ENCODE results near the gene SARS1.
"Not testable (repeated sequence)": the region's sequence is repeated elsewhere in the genome, so short reads cannot be mapped to it uniquely, and the experiment has no call there.

The SARS1 gene

GRCh38 chr1:109193653-109194590 is 19.8 kb upstream of the SARS1 start:
- no peak for DNase-seq

GRCh38 chr1:109197158-109198042 is 16.3 kb upstream of the SARS1 start:
- DNase-seq: no peak

- no peak for DNase-seq
Observed at GRCh38 chr1:109198043-109198695, 15.5 kb upstream of the SARS1 start.

- no peak for DNase-seq
Observed at GRCh38 chr1:109198745-109199144, 15.0 kb upstream of the SARS1 start.

- DNase-seq: no peak
Observed at GRCh38 chr1:109199710-109200109, 14.0 kb upstream of the SARS1 start.

- DNase-seq: no peak
Observed at GRCh38 chr1:109201123-109201703, 12.5 kb upstream of the SARS1 start.

GRCh38 chr1:109204484-109204883 is 9.2 kb upstream of the SARS1 start:
- DNase-seq: no peak

GRCh38 chr1:109206339-109206738 is 7.4 kb upstream of the SARS1 start:
- DNase-seq: no peak

- no peak for DNase-seq
Observed at GRCh38 chr1:109207467-109208103, 6.1 kb upstream of the SARS1 start.

GRCh38 chr1:109208394-109208793 is 5.3 kb upstream of the SARS1 start:
- DNase-seq: no peak

- no peak for DNase-seq
Observed at GRCh38 chr1:109208836-109209463, 4.8 kb upstream of the SARS1 start.

GRCh38 chr1:109210058-109210457 is 3.7 kb upstream of the SARS1 start:
- DNase-seq: no peak

GRCh38 chr1:109213345-109213823 is 334 bp upstream of the SARS1 start:
- no peak for DNase-seq

GRCh38 chr1:109214695-109215623 is 1.2 kb downstream of the SARS1 start:
- peak; percentile 17 for DNase-seq

- DNase-seq: no peak
Observed at GRCh38 chr1:109216662-109217061, 2.9 kb downstream of the SARS1 start.

- no peak for DNase-seq
Observed at GRCh38 chr1:109218516-109218915, 4.8 kb downstream of the SARS1 start.

- DNase-seq: not testable (repeated sequence)
Observed at GRCh38 chr1:109221201-109221600, 7.5 kb downstream of the SARS1 start.

- no peak for DNase-seq
Observed at GRCh38 chr1:109225308-109225707, 11.6 kb downstream of the SARS1 start.

GRCh38 chr1:109225711-109226445 is 12.2 kb downstream of the SARS1 start:
- no peak for DNase-seq

GRCh38 chr1:109228167-109228566 is 14.4 kb downstream of the SARS1 start:
- no peak for DNase-seq

Measured in NCI-H1092 (cell line).